ENCODE data around the gene HIPK4. TPM values are rescaled to one million over a fixed set of nuclear protein-coding genes. Genes with fewer than 3 reads are reported as not detected.

Gene HIPK4
- total RNA-seq, 1 experiment from 2014 or later, result 0.15 TPM

DNA sequence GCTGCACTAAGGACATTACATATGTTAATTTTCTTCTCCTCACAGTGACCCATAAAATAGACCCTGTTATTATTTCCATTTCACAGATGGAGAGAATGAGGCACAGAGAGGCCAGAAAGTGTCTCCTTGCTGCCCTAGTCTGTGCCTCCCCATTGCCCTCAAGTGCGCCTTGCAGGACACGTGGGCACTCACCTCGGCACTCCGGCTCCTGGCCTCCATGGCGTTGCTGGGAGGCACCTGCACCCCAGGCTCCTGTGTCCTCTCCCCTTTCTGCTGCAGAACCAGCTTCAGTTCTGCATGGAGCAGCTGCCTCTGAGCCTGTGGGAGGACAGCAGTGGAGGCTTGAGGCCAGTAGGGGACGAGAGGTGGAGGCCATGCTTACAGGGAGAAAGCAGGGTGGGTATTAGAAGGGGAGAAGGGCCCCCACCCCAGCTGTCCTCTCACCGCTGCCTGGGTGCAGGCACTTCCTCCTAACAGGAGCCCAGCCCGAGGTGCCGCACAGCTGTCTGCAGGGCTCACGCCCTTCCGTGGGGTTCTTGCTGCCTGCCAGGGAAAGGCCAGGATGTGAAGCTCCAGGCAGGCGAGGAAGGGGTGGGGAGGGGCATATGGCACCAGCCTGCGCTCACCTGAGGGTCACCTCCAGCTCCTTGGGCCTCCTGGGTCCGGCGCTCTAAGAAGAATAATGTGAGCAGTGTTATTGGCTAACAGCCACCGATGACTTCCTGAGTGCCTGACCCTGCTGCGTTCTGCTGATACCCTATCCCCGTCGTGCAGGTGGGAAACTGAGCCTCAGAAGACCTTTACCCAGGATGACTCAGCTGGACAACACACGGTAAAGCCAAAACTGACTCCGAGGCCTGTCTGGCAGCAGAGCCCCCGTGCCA lies 18.0 kb upstream of the HIPK4 start:
- TF ChIP-seq, protein P1, sequence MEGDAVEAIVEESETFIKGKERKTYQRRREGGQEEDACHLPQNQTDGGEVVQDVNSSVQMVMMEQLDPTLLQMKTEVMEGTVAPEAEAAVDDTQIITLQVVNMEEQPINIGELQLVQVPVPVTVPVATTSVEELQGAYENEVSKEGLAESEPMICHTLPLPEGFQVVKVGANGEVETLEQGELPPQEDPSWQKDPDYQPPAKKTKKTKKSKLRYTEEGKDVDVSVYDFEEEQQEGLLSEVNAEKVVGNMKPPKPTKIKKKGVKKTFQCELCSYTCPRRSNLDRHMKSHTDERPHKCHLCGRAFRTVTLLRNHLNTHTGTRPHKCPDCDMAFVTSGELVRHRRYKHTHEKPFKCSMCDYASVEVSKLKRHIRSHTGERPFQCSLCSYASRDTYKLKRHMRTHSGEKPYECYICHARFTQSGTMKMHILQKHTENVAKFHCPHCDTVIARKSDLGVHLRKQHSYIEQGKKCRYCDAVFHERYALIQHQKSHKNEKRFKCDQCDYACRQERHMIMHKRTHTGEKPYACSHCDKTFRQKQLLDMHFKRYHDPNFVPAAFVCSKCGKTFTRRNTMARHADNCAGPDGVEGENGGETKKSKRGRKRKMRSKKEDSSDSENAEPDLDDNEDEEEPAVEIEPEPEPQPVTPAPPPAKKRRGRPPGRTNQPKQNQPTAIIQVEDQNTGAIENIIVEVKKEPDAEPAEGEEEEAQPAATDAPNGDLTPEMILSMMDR (conservative IDR thresholded peaks at IDR 0.05; ENCODE audit: low read depth, low read length), result no peak
- TF ChIP-seq EZH2 (IDR thresholded peaks at IDR 0.05; ENCODE audit: borderline replicate concordance, low read depth, low read length, poor library complexity, severe bottlenecking), result no peak
- no peak for DNase-seq (ENCODE audit: low spot score)
- Histone ChIP-seq H3K4me3 (ENCODE audit: low read depth, low read length, poor library complexity, severe bottlenecking) (no peak overlapping the region), H3K9me3 (ENCODE audit: low read depth, low read length, poor library complexity, severe bottlenecking) (no peaks in the 10 kb centered on the region), H3K4me1 (ENCODE audit: insufficient read depth, low read length, poor library complexity, severe bottlenecking) (no peaks in the 10 kb centered on the region), H3K36me3 (ENCODE audit: insufficient read depth, low read length, poor library complexity, severe bottlenecking) (no peaks in the 10 kb centered on the region), H3K27ac (ENCODE audit: low read depth, low read length, poor library complexity, severe bottlenecking) (no peak overlapping the region), H3K27me3 (replicated peaks; ENCODE audit: insufficient read depth, low read depth, low read length, poor library complexity) (no peaks in the 10 kb centered on the region)
- ChIA-PET POLR2A (ENCODE audit: low non-redundant PET) (interaction anchor here (0.5 kb wide), 1 partner anchor 25 kb away, joined by 3 read pairs; no protein-coding TSS in a partner anchor), CTCF (interaction anchor here (2.5 kb wide), 1 partner anchor 13 kb away, joined by 14 read pairs; no protein-coding TSS in a partner anchor)
- intact Hi-C loops (cut with micrococcal nuclease; ENCODE audit: unreplicated experiment), result no loop called here
- no TSS peak for BruUV-seq (replicated peaks)

DNA sequence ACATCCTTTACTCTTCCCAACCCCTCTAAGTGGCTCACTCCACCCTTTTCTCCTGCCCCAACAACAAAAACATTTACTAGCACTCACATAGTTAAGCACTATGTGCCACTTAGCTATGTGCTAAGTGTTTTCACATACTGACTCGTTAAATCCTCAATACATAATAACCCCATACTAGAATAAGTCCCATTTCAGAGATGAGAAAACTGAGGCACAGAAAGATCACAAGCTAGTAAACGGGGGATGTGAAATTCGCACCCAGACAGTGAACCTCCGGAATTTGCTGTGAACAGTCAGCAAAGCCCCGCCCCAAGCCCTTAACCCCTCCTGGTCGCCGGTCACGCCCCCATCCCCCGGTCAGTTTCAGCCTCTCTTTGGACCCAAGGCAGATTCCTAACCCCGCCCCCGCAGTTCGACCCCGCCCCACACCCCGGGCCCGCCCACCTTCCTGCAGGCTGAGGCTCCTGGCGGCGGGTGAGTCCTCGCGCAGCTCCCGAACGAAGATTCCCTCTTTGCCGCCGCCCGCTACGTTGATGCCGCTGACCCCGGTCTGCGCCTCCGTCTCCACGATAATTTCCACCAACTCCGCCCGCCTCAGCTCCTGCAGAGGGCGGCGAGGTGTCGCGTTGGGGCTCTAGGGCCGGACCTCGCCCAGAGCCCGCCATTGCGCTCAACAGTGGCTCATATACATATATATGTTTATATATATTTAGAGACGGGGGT lies 13.4 kb upstream of the HIPK4 start:
- peak; percentile 84 for DNase-seq (ENCODE audit: low spot score)
- Histone ChIP-seq H3K27ac (ENCODE audit: low read depth, low read length, poor library complexity, severe bottlenecking) (peak overlapping the region; percentile 64), H3K4me1 (ENCODE audit: insufficient read depth, low read length, poor library complexity, severe bottlenecking) (no peaks in the 10 kb centered on the region), H3K36me3 (ENCODE audit: insufficient read depth, low read length, poor library complexity, severe bottlenecking) (no peaks in the 10 kb centered on the region), H3K27me3 (replicated peaks; ENCODE audit: insufficient read depth, low read depth, low read length, poor library complexity) (no peaks in the 10 kb centered on the region), H3K9me3 (ENCODE audit: low read depth, low read length, poor library complexity, severe bottlenecking) (no peaks in the 10 kb centered on the region), H3K4me3 (ENCODE audit: low read depth, low read length, poor library complexity, severe bottlenecking) (peak overlapping the region; percentile 62)
- no TSS peak for BruUV-seq (replicated peaks)
- ChIA-PET POLR2A (ENCODE audit: low non-redundant PET) (no interaction called here), CTCF (interaction anchor here (0.7 kb wide), 2 partner anchors 196 to 264 kb away, joined by 4 read pairs; no protein-coding TSS in a partner anchor)
- intact Hi-C loops (cut with micrococcal nuclease; ENCODE audit: unreplicated experiment), result no loop called here
- TF ChIP-seq, protein P1 (conservative IDR thresholded peaks at IDR 0.05; ENCODE audit: low read depth, low read length), result no peak
- no peak for TF ChIP-seq EZH2 (IDR thresholded peaks at IDR 0.05; ENCODE audit: borderline replicate concordance, low read depth, low read length, poor library complexity, severe bottlenecking)

DNA sequence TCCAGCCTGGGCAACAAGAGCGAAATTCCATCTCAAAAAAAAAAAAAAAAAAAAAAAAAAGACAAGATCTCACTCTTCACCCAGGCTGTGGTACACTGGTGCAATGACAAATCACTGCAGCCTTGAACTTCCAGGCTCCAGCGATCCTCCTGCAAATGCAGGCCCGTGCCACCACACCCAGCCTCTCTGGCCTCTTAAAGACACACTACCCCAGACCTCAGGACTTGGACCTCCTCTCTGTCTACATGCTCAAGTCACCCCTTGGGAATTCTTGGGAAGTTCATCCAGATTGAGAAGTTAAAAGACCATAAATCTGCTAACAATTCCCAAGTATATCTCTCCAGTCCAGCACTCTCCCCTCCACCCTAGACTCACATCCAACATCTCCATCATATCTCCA lies 10.6 kb upstream of the HIPK4 start:
- no peaks in the 10 kb centered on the region for H3K4me1 ChIP-seq (ENCODE audit: insufficient read depth, low read length, poor library complexity, severe bottlenecking)
- ChIA-PET CTCF (interaction anchor here (0.6 kb wide), 1 partner anchor 119 kb away, joined by 14 read pairs; no protein-coding TSS in a partner anchor), POLR2A (ENCODE audit: low non-redundant PET) (no interaction called here)
- no peaks in the 10 kb centered on the region for H3K9me3 ChIP-seq (ENCODE audit: low read depth, low read length, poor library complexity, severe bottlenecking)
- no peaks in the 10 kb centered on the region for H3K27me3 ChIP-seq (replicated peaks; ENCODE audit: insufficient read depth, low read depth, low read length, poor library complexity)
- no peak for DNase-seq (ENCODE audit: low spot score)
- H3K27ac ChIP-seq (ENCODE audit: low read depth, low read length, poor library complexity, severe bottlenecking), result no peak overlapping the region
- intact Hi-C loops (cut with micrococcal nuclease; ENCODE audit: unreplicated experiment), result no loop called here
- TF ChIP-seq, protein P1 (conservative IDR thresholded peaks at IDR 0.05; ENCODE audit: low read depth, low read length), result no peak
- TF ChIP-seq EZH2 (IDR thresholded peaks at IDR 0.05; ENCODE audit: borderline replicate concordance, low read depth, low read length, poor library complexity, severe bottlenecking), result no peak
- no peaks in the 10 kb centered on the region for H3K36me3 ChIP-seq (ENCODE audit: insufficient read depth, low read length, poor library complexity, severe bottlenecking)
- no TSS peak for BruUV-seq (replicated peaks)
- H3K4me3 ChIP-seq (ENCODE audit: low read depth, low read length, poor library complexity, severe bottlenecking), result no peak overlapping the region
